CD4-positive, alpha-beta T cell treated with Interleukin-15 for 4 hours (primary cell): ENCODE results near the gene SARDH.

Source experiments
- DNase-seq: peaks from one replicate; pipeline ENCODE4 v3.0.0-alpha.2; 2020; ENCODE audit warnings: low spot score

SARDH gene

GRCh38 chr9:133669182-133669801 is 68.9 kb downstream of the SARDH start:
- DNase-seq, result no peak

GRCh38 chr9:133667759-133668450 is 70.2 kb downstream of the SARDH start:
- DNase-seq, result no peak

GRCh38 chr9:133666845-133667244 is 71.3 kb downstream of the SARDH start:
- no peak for DNase-seq

- no peak for DNase-seq
Observed at GRCh38 chr9:133666387-133666786, 71.8 kb downstream of the SARDH start.

GRCh38 chr9:133665535-133665934 is 72.6 kb downstream of the SARDH start:
- no peak for DNase-seq

GRCh38 chr9:133665096-133665495 is 73.1 kb downstream of the SARDH start:
- no peak for DNase-seq

- no peak for DNase-seq
Observed at GRCh38 chr9:133664173-133665050, 73.7 kb downstream of the SARDH start.

- no peak for DNase-seq
Observed at GRCh38 chr9:133661846-133662540, 76.2 kb downstream of the SARDH start.

GRCh38 chr9:133659516-133659915 is 78.6 kb downstream of the SARDH start:
- no peak for DNase-seq

- no peak for DNase-seq
Observed at GRCh38 chr9:133658442-133659431, 79.4 kb downstream of the SARDH start.

- DNase-seq, result no peak
Observed at GRCh38 chr9:133657120-133657661, 81.0 kb downstream of the SARDH start.

GRCh38 chr9:133656211-133657119 is 81.7 kb downstream of the SARDH start:
- peak; percentile 33 for DNase-seq

GRCh38 chr9:133655701-133656100 is 82.5 kb downstream of the SARDH start:
- DNase-seq, result no peak

- DNase-seq, result no peak
Observed at GRCh38 chr9:133654736-133655657, 83.2 kb downstream of the SARDH start.

GRCh38 chr9:133653638-133654037 is 84.5 kb downstream of the SARDH start:
- DNase-seq, result no peak

GRCh38 chr9:133650026-133650425 is 88.1 kb downstream of the SARDH start:
- DNase-seq, result no peak

GRCh38 chr9:133649194-133649593 is 89.0 kb downstream of the SARDH start:
- no peak for DNase-seq

GRCh38 chr9:133647765-133648469 is 90.2 kb downstream of the SARDH start:
- no peak for DNase-seq
